DND-41 (cell line): Measurements from ENCODE around the gene ITSN1.
A peak's percentile ranks its signal among the peaks of the same experiment; 100 is the strongest.

ENCODE experiments used
- ATAC-seq: fragments of 200-7000 bp; cut with Tn5 transposase; 3 replicates; pipeline ENCODE4 v1.9.1; 2021; ENCODE audit warnings: low read depth; ENCODE audit not compliant: insufficient read depth
- DNase-seq: peaks from one replicate; pipeline ENCODE4 v3.0.0-alpha.2; 2020
- H2AFZ ChIP-seq: 2 replicates; pipeline ENCODE4 v1.6.0; 2012; ENCODE audit warnings: low read depth, low read length
- H3K27ac ChIP-seq: 2 replicates; pipeline ENCODE4 v1.5.1; 2012; ENCODE audit warnings: low read length, inconsistent platforms
- H3K27me3 ChIP-seq: fragments of 200-600 bp; sonication (generic); 2 replicates; pipeline ENCODE4 v1.6.0; 2012; ENCODE audit warnings: low read length, mild to moderate bottlenecking, inconsistent platforms; ENCODE audit not compliant: insufficient read depth, poor library complexity
- H3K36me3 ChIP-seq: 2 replicates; pipeline ENCODE4 v1.5.1; 2012; ENCODE audit warnings: low read length, inconsistent platforms; ENCODE audit not compliant: insufficient read depth
- H3K4me1 ChIP-seq: 2 replicates; pipeline ENCODE4 v1.5.1; 2012; ENCODE audit warnings: mild to moderate bottlenecking, low read length; ENCODE audit not compliant: insufficient read depth
- H3K4me2 ChIP-seq: 2 replicates; pipeline ENCODE4 v1.6.0; 2012; ENCODE audit warnings: mild to moderate bottlenecking, moderate library complexity, low read length, inconsistent platforms; ENCODE audit not compliant: insufficient read depth
- H3K4me3 ChIP-seq, 2 experiments: fragments of 200-600 bp in 1 of 2; shearing (Covaris generic) in 1 of 2; 2 replicates each; pipeline ENCODE4 v1.5.1; 2012 to 2016; ENCODE audit warnings: inconsistent platforms in 2 of 2, low read length in 2 of 2, mild to moderate bottlenecking in 2 of 2, low read depth in 1 of 2, moderate library complexity in 1 of 2
- H3K79me2 ChIP-seq: 2 replicates; pipeline ENCODE4 v1.6.0; 2012; ENCODE audit warnings: low read length, inconsistent platforms; ENCODE audit not compliant: insufficient read depth
- H3K9ac ChIP-seq: 2 replicates; pipeline ENCODE4 v1.6.0; 2012; ENCODE audit warnings: low read depth, mild to moderate bottlenecking, inconsistent platforms, low read length, moderate library complexity
- H3K9me3 ChIP-seq: 2 replicates; pipeline ENCODE4 v1.5.1; 2012; ENCODE audit warnings: low read length, moderate library complexity, mild to moderate bottlenecking, inconsistent platforms; ENCODE audit not compliant: insufficient read depth, severe bottlenecking
- H4K20me1 ChIP-seq: 2 replicates; pipeline ENCODE4 v1.6.0; 2012; ENCODE audit warnings: low read length; ENCODE audit not compliant: insufficient read depth
- EZH2 ChIP-seq: IDR thresholded peaks from 3 replicates; pipeline ENCODE4 v1.6.1; 2012; ENCODE audit warnings: borderline replicate concordance, low read depth, mild to moderate bottlenecking, moderate library complexity, low read length, inconsistent platforms; ENCODE audit not compliant: severe bottlenecking
- TF ChIP-seq, protein P1 (sequence below): IDR thresholded peaks from 2 replicates; pipeline ENCODE4 v1.5.1; 2012; ENCODE audit warnings: borderline replicate concordance, low read length, moderate library complexity, mild to moderate bottlenecking; ENCODE audit not compliant: poor library complexity, severe bottlenecking; ENCODE audit errors: extremely low read depth

Gene ITSN1

DNA sequence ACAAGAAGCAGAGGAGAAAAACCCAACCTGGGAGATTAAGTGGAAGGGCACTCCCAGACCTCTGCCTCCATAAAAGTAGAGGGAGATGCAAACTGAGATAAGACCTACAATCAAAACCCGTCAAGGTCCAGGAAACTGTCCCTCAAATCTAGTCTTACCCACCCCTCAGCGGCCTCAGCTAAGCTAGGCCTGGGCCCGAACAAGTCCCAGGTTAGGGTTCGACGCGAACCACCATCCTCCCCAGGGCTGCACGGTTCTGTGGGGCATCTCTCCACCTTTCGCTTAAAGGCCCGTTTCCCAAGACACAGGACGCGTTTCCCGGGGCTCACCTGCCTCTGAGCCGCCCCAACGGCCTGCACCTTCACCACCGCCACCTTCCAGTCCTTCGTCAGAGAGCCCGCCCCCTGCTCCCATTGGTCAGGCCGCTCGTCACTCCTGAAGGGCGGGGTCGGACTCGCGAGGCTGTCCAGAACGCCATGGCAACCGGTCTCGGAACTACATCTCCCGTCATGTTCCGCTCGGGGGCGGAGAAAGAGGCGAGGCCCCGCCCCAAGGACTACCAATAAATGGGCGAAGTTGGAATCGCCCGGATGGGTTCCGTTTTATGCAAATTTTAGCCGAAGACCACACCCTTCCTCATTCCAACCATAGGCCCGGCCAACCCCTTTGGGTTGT, 812 bp upstream of the ITSN1 start, which contains the start of gene CRYZL1:
CRYZL1 (minus strand) TSS at position 390 of the 675 bp plus-strand sequence. CDS start 10,190 bp downstream, outside the sequence.
- H3K4me2 ChIP-seq: peak within 1 kb of the TSS; percentile 75
- H2AFZ ChIP-seq: peak within 1 kb of the TSS; percentile 84
- H3K9me3 ChIP-seq: no peaks in the 10 kb centered on the region
- H3K27me3 ChIP-seq: peaks cover 11% of the 10 kb centered on the region
- H3K79me2 ChIP-seq: peaks cover 72% of the 10 kb centered on the region
- peak within 1 kb of the TSS; percentile 67 to 84 for H3K4me3 ChIP-seq
- no peak for TF ChIP-seq EZH2
- H3K4me1 ChIP-seq: peaks cover 47% of the 10 kb centered on the region
- DNase-seq (peak; percentile 100), ATAC-seq (peak; percentile 79)
- peak within 1 kb of the TSS; percentile 95 for H3K27ac ChIP-seq
- peak within 1 kb of the TSS; percentile 71 for H3K9ac ChIP-seq
- no peaks in the 10 kb centered on the region; the same call in 1 of the 2 replicates for H3K36me3 ChIP-seq
- H4K20me1 ChIP-seq: peaks cover 3% of the 10 kb centered on the region; the same call in 1 of the 2 replicates

DNA sequence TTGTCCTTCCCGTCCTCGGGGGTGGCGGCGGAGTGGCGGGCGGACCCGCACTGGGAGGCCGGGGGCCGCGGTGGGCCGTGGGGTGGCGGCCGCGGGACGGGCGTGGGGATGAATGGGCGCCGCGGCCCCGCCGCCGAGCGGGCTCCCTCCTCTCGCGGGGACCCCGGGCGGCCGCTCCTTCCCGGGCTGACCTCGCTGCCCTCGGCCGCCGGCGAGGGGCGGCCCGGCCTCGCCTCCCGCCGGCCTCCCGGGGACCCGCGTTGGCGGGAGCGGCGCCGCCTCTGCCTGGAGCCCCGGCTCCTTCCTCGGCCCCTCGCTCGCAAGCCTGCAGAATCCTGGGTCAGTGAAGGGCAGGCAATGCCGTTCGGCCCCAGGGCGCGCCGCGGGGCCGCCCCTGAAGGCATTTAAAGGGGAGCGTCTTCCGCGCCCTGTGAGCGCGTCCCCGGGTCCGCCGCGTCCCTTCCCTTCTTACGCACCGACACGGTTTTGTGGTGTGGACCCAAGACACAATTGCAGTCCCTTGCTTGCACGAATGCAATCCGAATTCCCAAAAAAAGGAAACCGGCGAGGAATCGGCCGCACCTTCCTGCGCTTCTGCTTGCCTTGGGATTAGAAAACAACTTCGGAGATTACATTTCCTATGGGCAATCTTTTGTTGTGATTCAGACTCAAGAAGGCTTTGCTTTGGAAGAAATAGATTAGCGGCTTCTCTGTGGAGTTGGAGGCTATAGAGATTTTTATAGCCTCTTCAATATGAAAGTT, 776 bp downstream of the ITSN1 start:
- H2AFZ ChIP-seq: peak overlapping the region; percentile 80
- peaks cover 3% of the 10 kb centered on the region; the same call in 1 of the 2 replicates for H4K20me1 ChIP-seq
- H3K27me3 ChIP-seq: peaks cover 11% of the 10 kb centered on the region
- peak overlapping the region; percentile 5; the same call in 1 of the 2 replicates for H3K27ac ChIP-seq
- H3K4me2 ChIP-seq: peak overlapping the region; percentile 75
- no peaks in the 10 kb centered on the region; the same call in 1 of the 2 replicates for H3K36me3 ChIP-seq
- H3K4me1 ChIP-seq: peaks cover 47% of the 10 kb centered on the region
- DNase-seq: peak; percentile 22
- TF ChIP-seq, protein P1, sequence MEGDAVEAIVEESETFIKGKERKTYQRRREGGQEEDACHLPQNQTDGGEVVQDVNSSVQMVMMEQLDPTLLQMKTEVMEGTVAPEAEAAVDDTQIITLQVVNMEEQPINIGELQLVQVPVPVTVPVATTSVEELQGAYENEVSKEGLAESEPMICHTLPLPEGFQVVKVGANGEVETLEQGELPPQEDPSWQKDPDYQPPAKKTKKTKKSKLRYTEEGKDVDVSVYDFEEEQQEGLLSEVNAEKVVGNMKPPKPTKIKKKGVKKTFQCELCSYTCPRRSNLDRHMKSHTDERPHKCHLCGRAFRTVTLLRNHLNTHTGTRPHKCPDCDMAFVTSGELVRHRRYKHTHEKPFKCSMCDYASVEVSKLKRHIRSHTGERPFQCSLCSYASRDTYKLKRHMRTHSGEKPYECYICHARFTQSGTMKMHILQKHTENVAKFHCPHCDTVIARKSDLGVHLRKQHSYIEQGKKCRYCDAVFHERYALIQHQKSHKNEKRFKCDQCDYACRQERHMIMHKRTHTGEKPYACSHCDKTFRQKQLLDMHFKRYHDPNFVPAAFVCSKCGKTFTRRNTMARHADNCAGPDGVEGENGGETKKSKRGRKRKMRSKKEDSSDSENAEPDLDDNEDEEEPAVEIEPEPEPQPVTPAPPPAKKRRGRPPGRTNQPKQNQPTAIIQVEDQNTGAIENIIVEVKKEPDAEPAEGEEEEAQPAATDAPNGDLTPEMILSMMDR: no peak
- TF ChIP-seq EZH2: peak; percentile 63
- peak overlapping the region; percentile 71 to 84 for H3K4me3 ChIP-seq
- H3K9me3 ChIP-seq: no peaks in the 10 kb centered on the region
- H3K9ac ChIP-seq: peak overlapping the region; percentile 71
- ATAC-seq: no peak
- H3K79me2 ChIP-seq: peaks cover 64% of the 10 kb centered on the region

DNA sequence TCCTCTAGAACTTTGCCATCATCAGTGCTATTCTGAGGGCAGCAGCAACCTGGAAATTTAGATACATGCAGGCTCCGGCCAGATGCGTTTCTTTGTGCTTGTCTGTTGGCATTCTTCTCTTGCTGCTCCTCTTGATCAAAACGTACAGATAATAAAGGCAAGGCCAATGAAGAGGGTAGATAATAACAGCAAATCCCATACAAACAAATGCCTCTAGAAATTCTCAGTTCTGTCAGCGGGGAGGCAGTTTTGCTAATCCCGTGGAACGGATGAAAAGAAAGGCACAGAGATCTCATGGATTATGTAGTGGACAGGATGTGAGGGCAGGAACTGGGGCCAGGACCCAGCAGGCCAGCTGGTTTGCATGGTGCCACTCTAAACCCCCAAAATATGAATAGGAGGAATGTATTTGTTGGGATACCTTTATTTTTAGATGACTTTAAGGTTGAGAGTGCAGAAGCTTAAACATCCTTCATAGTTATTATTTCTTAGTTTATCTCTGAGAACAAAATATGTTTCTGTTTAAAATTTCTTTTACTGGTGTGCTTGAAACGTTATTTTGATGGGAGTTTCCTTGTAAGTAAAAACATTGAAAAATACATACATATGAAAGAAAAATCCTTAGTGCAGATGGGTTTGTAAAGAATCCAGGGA, 1.5 kb downstream of the ITSN1 start:
- ATAC-seq: no peak
- DNase-seq: no peak
- H3K4me3 ChIP-seq: peak overlapping the region; percentile 71 to 84; a peak in 3 of 4 replicates
- no peaks in the 10 kb centered on the region for H3K9me3 ChIP-seq
- no peaks in the 10 kb centered on the region; the same call in 1 of the 2 replicates for H3K36me3 ChIP-seq
- peaks cover 43% of the 10 kb centered on the region for H3K4me1 ChIP-seq
- H3K27me3 ChIP-seq: peaks cover 11% of the 10 kb centered on the region
- H3K4me2 ChIP-seq: peak overlapping the region; percentile 75
- H3K27ac ChIP-seq: peak overlapping the region; percentile 5; the same call in 1 of the 2 replicates
- peaks cover 65% of the 10 kb centered on the region for H3K79me2 ChIP-seq
- peak; percentile 33 for TF ChIP-seq EZH2
- TF ChIP-seq, protein P1: no peak
- peak overlapping the region; percentile 71 for H3K9ac ChIP-seq
- peaks cover 7% of the 10 kb centered on the region; the same call in 1 of the 2 replicates for H4K20me1 ChIP-seq
- H2AFZ ChIP-seq: peak overlapping the region; percentile 80
